Stimulated activated CD8-positive, alpha-beta memory T cell treated with anti-CD3 and anti-CD28 coated beads, Interleukin-15, amount 100 ng/mL, for 1 hour (primary cell): ENCODE results near the gene CNTN4.
"Not testable (repeated sequence)": the region's sequence is repeated elsewhere in the genome, so short reads cannot be mapped to it uniquely, and the experiment has no call there.

Experiments used
- DNase-seq: peaks from one replicate; pipeline ENCODE4 v3.0.0-alpha.2; 2020; ENCODE audit warnings: low read depth

CNTN4 gene

GRCh38 chr3:2861920-2862319, 763.3 kb downstream of the CNTN4 start:
- no peak for DNase-seq

GRCh38 chr3:2862366-2862765, 763.7 kb downstream of the CNTN4 start:
- no peak for DNase-seq

GRCh38 chr3:2863127-2863526, 764.5 kb downstream of the CNTN4 start:
- DNase-seq, result no peak

GRCh38 chr3:2869905-2870304, 771.2 kb downstream of the CNTN4 start:
- no peak for DNase-seq

GRCh38 chr3:2870724-2871333, 772.2 kb downstream of the CNTN4 start:
- DNase-seq, result no peak

GRCh38 chr3:2872884-2873283, 774.2 kb downstream of the CNTN4 start:
- DNase-seq, result no peak

- no peak for DNase-seq
Measured at GRCh38 chr3:2873986-2874385, 775.3 kb downstream of the CNTN4 start.

- no peak for DNase-seq
Measured at GRCh38 chr3:2875699-2876098, 777.0 kb downstream of the CNTN4 start.

- DNase-seq, result no peak
Measured at GRCh38 chr3:2876362-2876761, 777.7 kb downstream of the CNTN4 start.

- DNase-seq, result no peak
Measured at GRCh38 chr3:2879023-2879422, 780.4 kb downstream of the CNTN4 start.

- no peak for DNase-seq
Measured at GRCh38 chr3:2879587-2879986, 780.9 kb downstream of the CNTN4 start.

GRCh38 chr3:2880218-2880756, 781.6 kb downstream of the CNTN4 start:
- no peak for DNase-seq

- no peak for DNase-seq
Measured at GRCh38 chr3:2883283-2883682, 784.6 kb downstream of the CNTN4 start.

- DNase-seq, result no peak
Measured at GRCh38 chr3:2888592-2888991, 789.9 kb downstream of the CNTN4 start.

- DNase-seq, result no peak
Measured at GRCh38 chr3:2889736-2890135, 791.1 kb downstream of the CNTN4 start.

- no peak for DNase-seq
Measured at GRCh38 chr3:2896308-2896939, 797.8 kb downstream of the CNTN4 start.

- DNase-seq, result no peak
Measured at GRCh38 chr3:2897821-2898220, 799.2 kb downstream of the CNTN4 start.

- DNase-seq, result no peak
Measured at GRCh38 chr3:2898591-2899353, 800.1 kb downstream of the CNTN4 start.

- DNase-seq, result no peak
Measured at GRCh38 chr3:2904054-2904453, 805.4 kb downstream of the CNTN4 start.

- no peak for DNase-seq
Measured at GRCh38 chr3:2908693-2909351, 810.2 kb downstream of the CNTN4 start.

GRCh38 chr3:2910997-2911396, 812.3 kb downstream of the CNTN4 start:
- no peak for DNase-seq

- no peak for DNase-seq
Measured at GRCh38 chr3:2915826-2916225, 817.2 kb downstream of the CNTN4 start.

GRCh38 chr3:2916640-2917039, 818.0 kb downstream of the CNTN4 start:
- not testable (repeated sequence) for DNase-seq
